Kidney epithelial cell (primary cell): ENCODE data around the gene CNTF. TPM values are rescaled to one million over a fixed set of nuclear protein-coding genes. Genes with fewer than 3 reads are reported as not detected.

Experiments
- DNase-seq: peaks from one replicate; pipeline ENCODE4 v3.0.0-alpha.2; 2010; ENCODE audit warnings: low read depth
- H3K27me3 ChIP-seq: 2 replicates; pipeline ENCODE4 v1.6.0; 2011; ENCODE audit warnings: low read length; ENCODE audit not compliant: control insufficient read depth, insufficient read depth
- H3K36me3 ChIP-seq: 2 replicates; pipeline ENCODE4 v1.5.1; 2011; ENCODE audit warnings: low read length; ENCODE audit not compliant: control insufficient read depth, insufficient read depth
- H3K4me3 ChIP-seq: 2 replicates; pipeline ENCODE4 v1.5.1; 2011; ENCODE audit warnings: low read depth, mild to moderate bottlenecking, control low read depth, low read length
- total RNA-seq: library from RNA; depleted of rRNA; stranded (reverse); fragments of >200 nt; gene quantifications from 2 replicates; pipeline ENCODE4 v1.2.3, GENCODE V29; 2015
- TF ChIP-seq, protein P1 (sequence below): IDR thresholded peaks from 2 replicates; pipeline ENCODE4 v1.5.1; 2011; ENCODE audit warnings: mild to moderate bottlenecking, moderate library complexity, low read length, control low read depth, inconsistent platforms; ENCODE audit not compliant: insufficient read depth, poor library complexity, severe bottlenecking

The CNTF gene
- total RNA-seq, 1 donor from 2014 or later = 1.1 TPM

DNA sequence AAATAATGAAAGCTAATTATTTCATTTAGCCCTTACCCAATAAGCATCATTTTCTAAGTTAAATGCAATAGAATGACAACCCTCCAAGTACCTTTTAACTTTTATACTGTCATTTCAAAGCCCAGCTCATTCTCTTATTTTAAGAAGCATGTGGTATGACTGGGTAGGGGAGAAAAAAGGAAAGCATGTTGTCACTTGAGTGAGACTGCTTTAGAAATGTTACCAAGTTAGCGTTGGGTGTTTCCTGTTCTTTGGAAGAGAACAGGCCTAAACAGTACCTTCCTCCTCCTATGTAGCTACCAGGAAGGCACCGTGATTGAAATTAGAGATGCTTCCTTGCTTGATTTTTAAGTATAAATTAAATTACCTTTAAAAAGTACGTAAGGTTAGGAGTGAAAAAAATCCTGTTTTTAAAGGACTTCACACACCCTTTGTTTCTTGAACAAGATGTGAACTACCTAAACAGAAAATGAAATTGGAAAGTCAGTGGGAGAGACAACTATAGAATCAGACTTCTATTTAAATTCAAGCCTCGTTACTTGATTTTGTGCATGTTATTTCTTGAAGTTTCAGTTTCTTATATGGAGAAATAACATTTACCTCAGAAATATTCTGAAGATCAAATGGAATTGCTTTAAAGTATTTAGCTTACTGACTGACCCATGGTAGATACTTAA is 741 bp upstream of the CNTF start:
- peaks cover 3% of the 10 kb centered on the region for H3K36me3 ChIP-seq
- no peak overlapping the region for H3K4me3 ChIP-seq
- TF ChIP-seq, protein P1, sequence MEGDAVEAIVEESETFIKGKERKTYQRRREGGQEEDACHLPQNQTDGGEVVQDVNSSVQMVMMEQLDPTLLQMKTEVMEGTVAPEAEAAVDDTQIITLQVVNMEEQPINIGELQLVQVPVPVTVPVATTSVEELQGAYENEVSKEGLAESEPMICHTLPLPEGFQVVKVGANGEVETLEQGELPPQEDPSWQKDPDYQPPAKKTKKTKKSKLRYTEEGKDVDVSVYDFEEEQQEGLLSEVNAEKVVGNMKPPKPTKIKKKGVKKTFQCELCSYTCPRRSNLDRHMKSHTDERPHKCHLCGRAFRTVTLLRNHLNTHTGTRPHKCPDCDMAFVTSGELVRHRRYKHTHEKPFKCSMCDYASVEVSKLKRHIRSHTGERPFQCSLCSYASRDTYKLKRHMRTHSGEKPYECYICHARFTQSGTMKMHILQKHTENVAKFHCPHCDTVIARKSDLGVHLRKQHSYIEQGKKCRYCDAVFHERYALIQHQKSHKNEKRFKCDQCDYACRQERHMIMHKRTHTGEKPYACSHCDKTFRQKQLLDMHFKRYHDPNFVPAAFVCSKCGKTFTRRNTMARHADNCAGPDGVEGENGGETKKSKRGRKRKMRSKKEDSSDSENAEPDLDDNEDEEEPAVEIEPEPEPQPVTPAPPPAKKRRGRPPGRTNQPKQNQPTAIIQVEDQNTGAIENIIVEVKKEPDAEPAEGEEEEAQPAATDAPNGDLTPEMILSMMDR = no peak
- DNase-seq = no peak
- H3K27me3 ChIP-seq = no peaks in the 10 kb centered on the region

DNA sequence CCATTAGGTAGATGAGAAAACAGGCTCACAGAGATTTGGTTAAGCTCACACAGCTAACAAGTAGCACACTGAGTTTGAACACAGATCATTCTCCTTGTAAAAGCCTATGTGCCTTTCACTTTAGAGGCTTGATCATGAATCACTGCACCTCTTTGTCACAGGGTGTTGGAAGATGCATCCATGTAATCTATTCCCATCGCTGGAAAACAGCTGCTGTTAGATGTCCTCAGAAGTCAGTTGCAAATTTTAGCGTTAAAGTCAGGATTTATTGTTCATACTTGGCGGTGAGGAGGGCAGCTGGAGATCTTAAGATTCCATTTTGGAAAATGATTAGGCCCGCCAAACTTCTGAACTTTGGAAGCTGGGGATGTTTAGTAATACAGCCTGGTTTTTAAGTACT is 2.6 kb downstream of the CNTF start:
- TF ChIP-seq, protein P1 = no peak
- H3K36me3 ChIP-seq = no peaks in the 10 kb centered on the region
- H3K4me3 ChIP-seq = no peak overlapping the region
- H3K27me3 ChIP-seq = no peaks in the 10 kb centered on the region
- no peak for DNase-seq

DNA sequence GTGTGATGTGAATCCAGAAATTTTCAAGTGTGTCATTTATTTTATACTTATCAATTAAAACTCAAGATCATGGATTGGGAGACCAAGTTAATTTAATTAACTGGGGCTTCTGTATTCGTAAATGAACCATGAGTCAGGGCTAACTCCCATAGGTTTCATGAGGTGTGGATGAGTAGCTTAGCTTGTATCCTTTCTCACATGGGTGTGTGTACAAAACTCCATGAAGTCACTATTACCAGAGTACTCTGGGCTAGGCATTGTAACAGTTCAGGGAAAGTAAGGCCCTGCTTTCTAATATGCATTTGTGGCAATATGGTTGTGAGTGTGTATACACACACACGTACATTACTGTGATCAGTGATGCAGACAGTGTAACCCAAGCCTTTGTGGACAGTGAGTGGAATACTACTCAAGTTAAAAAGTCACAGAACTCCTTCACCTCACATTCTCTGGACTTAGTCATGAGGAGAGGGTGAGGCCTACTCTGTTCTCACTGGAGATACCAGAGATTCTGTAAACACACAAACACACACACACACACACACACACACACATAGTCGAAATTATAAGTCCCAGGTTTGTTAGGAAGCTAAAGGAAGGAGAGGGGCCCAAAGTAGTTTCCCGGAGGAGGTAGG is 3.5 kb downstream of the CNTF start:
- TF ChIP-seq, protein P1 = no peak
- DNase-seq = peak; percentile 80
- Histone ChIP-seq H3K36me3 (no peaks in the 10 kb centered on the region), H3K4me3 (no peak overlapping the region), H3K27me3 (no peaks in the 10 kb centered on the region)

DNA sequence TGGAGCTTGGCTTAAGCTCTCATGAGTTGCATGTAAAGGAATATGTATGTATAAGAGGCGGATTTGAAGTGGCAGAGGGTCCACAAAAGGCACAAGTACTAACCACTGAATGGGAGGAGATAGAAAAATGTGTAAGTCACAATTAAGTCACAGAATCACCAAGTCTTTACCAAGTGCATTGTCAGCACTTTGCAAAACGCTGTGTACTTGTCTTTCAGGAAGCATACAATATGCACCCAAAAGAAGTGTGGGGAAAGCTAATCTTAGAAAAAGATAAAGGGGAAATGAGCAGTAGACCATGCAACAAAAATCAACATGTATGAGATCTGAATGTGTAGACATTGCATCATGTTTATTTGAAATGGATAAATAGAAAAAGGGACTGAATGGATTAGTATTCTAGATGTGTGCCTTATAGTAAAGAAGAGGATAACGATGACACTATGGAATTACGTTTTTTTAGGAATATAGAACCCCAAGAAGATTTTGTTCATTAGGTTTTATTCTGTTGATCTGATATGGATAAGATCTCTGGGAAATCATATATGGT is 4.5 kb downstream of the CNTF start:
- TF ChIP-seq, protein P1 = no peak
- Histone ChIP-seq H3K4me3 (no peak overlapping the region), H3K27me3 (no peaks in the 10 kb centered on the region), H3K36me3 (no peaks in the 10 kb centered on the region)
- DNase-seq = no peak

DNA sequence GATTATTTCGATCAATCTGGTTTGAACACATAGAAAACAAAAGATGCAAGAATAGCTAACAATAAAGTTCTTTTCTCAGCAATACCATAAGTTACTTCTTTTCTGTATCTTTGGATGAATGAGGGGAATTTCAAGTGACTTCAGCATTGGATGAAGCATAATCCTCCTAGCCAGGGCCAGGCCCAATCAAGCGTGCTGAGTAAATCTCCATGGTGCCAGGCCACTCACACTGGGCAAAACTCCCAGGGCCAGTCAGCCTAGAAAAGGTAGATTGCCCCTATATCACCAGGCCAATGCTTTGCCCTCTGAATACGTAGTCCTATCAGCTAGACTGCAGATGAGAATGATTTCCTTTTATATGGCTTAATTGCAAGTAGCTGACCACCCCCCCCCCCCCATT is 6.0 kb downstream of the CNTF start:
- H3K27me3 ChIP-seq = no peaks in the 10 kb centered on the region
- no peak overlapping the region for H3K4me3 ChIP-seq
- TF ChIP-seq, protein P1 = no peak
- no peaks in the 10 kb centered on the region for H3K36me3 ChIP-seq
- peak; percentile 23 for DNase-seq
